IMR-90 (cell line): ENCODE data around the gene CES4A. TPM values are rescaled to one million over a fixed set of nuclear protein-coding genes. Genes with fewer than 3 reads are reported as not detected.

Source experiments
- ATAC-seq: fragments of 200-7000 bp; cut with Tn5 transposase; 2 replicates; pipeline ENCODE4 v1.9.1; 2020; ENCODE audit warnings: low read depth, mild to moderate bottlenecking, moderate library complexity
- BruUV-seq: library from RNA; stranded (reverse); fragments of 400-500 nt; replicated peaks from 2 replicates; lab custom pipeline; 2021; lab: Mats Ljungman, UMichigan
- CTCF ChIA-PET: fragments of 300-600 bp; formaldehyde crosslinking; extraction: SDS; loops from one replicate; lab custom pipeline; 2021; ENCODE audit warnings: antibody characterized with exemption; lab: Yijun Ruan, JAX
- POLR2A ChIA-PET: fragments of 300-600 bp; sonication (Branson Sonifier 250); formaldehyde crosslinking; loops from one replicate; lab custom pipeline; 2022; ENCODE audit warnings: antibody characterized with exemption; ENCODE audit not compliant: unreplicated experiment; lab: Charles Lee
- DNase-seq: peaks from one replicate; pipeline ENCODE4 v3.0.0; 2013
- H2AFZ ChIP-seq: replicated peaks from 2 replicates; pipeline ENCODE3; 2013; ENCODE audit warnings: low read length, mild to moderate bottlenecking; ENCODE audit not compliant: poor library complexity
- H2AK5ac ChIP-seq: 2 replicates; pipeline ENCODE4 v1.6.1; 2013; ENCODE audit warnings: low read depth, low read length, inconsistent platforms
- H2AK9ac ChIP-seq: replicated peaks from 2 replicates; pipeline ENCODE3; 2013; ENCODE audit warnings: mild to moderate bottlenecking, low read depth, low read length, moderate library complexity; ENCODE audit not compliant: poor library complexity
- H2BK120ac ChIP-seq: 2 replicates; pipeline ENCODE4 v1.6.1; 2013; ENCODE audit warnings: low read depth, low read length, inconsistent platforms
- H2BK15ac ChIP-seq: 3 replicates; pipeline ENCODE4 v1.6.1; 2013; ENCODE audit warnings: low read depth, low read length, inconsistent platforms
- H2BK20ac ChIP-seq: 2 replicates; pipeline ENCODE4 v1.6.1; 2013; ENCODE audit warnings: low read depth, mild to moderate bottlenecking, inconsistent platforms, low read length, moderate library complexity
- H2BK5ac ChIP-seq: 2 replicates; pipeline ENCODE4 v1.6.1; 2013; ENCODE audit warnings: mild to moderate bottlenecking, low read depth, low read length, inconsistent platforms; ENCODE audit not compliant: poor library complexity, severe bottlenecking
- H3K14ac ChIP-seq: replicated peaks from 2 replicates; pipeline ENCODE4 v1.6.1; 2013; ENCODE audit warnings: low read depth, low read length, inconsistent platforms
- H3K18ac ChIP-seq: 2 replicates; pipeline ENCODE4 v1.6.1; 2013; ENCODE audit warnings: low read depth, low read length, control low read depth
- H3K23ac ChIP-seq: 2 replicates; pipeline ENCODE4 v1.6.1; 2013; ENCODE audit warnings: low read depth, low read length, inconsistent platforms
- H3K27ac ChIP-seq: 2 replicates; pipeline ENCODE4 v1.5.1; 2013; ENCODE audit warnings: mild to moderate bottlenecking, control low read depth, low read length; ENCODE audit not compliant: insufficient read depth
- H3K27me3 ChIP-seq: 2 replicates; pipeline ENCODE4 v1.6.1; 2013; ENCODE audit warnings: low read length; ENCODE audit not compliant: control insufficient read depth, insufficient read depth
- H3K36me3 ChIP-seq: 2 replicates; pipeline ENCODE4 v1.6.1; 2013; ENCODE audit warnings: low read length, mixed read lengths; ENCODE audit not compliant: control insufficient read depth, insufficient read depth
- H3K4ac ChIP-seq: 2 replicates; pipeline ENCODE4 v1.6.1; 2013; ENCODE audit warnings: low read depth, low read length, inconsistent platforms
- H3K4me1 ChIP-seq: 2 replicates; pipeline ENCODE4 v1.6.1; 2013; ENCODE audit warnings: low read length, mixed read lengths; ENCODE audit not compliant: control insufficient read depth, insufficient read depth
- H3K4me2 ChIP-seq: 2 replicates; pipeline ENCODE4 v1.6.1; 2013; ENCODE audit warnings: low read depth, mild to moderate bottlenecking, control low read depth, low read length, moderate library complexity
- H3K4me3 ChIP-seq: 2 replicates; pipeline ENCODE4 v1.5.1; 2013; ENCODE audit warnings: low read depth, mild to moderate bottlenecking, control low read depth, low read length, moderate library complexity; ENCODE audit not compliant: insufficient read depth
- H3K56ac ChIP-seq: 2 replicates; pipeline ENCODE4 v1.6.1; 2013; ENCODE audit warnings: low read length, inconsistent platforms; ENCODE audit not compliant: insufficient read depth; ENCODE audit errors: extremely low read depth
- H3K79me1 ChIP-seq, 2 experiments: 2 replicates each; pipeline ENCODE4 v1.6.1; 2013; ENCODE audit warnings: low read length in 2 of 2, inconsistent platforms in 1 of 2, low read depth in 1 of 2
- H3K9ac ChIP-seq: 2 replicates; pipeline ENCODE4 v1.6.1; 2013; ENCODE audit warnings: low read depth, low read length, control low read depth
- H3K9me1 ChIP-seq: 2 replicates; pipeline ENCODE4 v1.6.1; 2013; ENCODE audit warnings: low read length, inconsistent platforms; ENCODE audit not compliant: insufficient read depth
- H3K9me3 ChIP-seq: 2 replicates; pipeline ENCODE4 v1.6.1; 2013; ENCODE audit warnings: low read length; ENCODE audit not compliant: control insufficient read depth, insufficient read depth
- H4K20me1 ChIP-seq: 2 replicates; pipeline ENCODE4 v1.6.1; 2013; ENCODE audit warnings: low read length, inconsistent platforms; ENCODE audit not compliant: insufficient read depth
- H4K5ac ChIP-seq: 2 replicates; pipeline ENCODE4 v1.6.1; 2013; ENCODE audit warnings: mild to moderate bottlenecking, low read depth, low read length, control low read depth
- H4K8ac ChIP-seq, 2 experiments: 2 replicates each; pipeline ENCODE4 v1.6.1; 2013; ENCODE audit warnings: low read depth in 2 of 2, low read length in 2 of 2, control low read depth in 1 of 2, inconsistent platforms in 1 of 2
- H4K91ac ChIP-seq: 2 replicates; pipeline ENCODE4 v1.6.1; 2013; ENCODE audit warnings: low read depth, low read length, inconsistent platforms; ENCODE audit not compliant: insufficient read depth
- CHD1 ChIP-seq: IDR thresholded peaks from 2 replicates; pipeline ENCODE4 v1.6.1; 2012; ENCODE audit warnings: low read depth, low read length, improper control_type of control experiment
- CTCF ChIP-seq: conservative IDR thresholded peaks from 2 replicates; pipeline ENCODE4 v1.5.1; 2012; ENCODE audit warnings: mild to moderate bottlenecking, low read depth, low read length, improper control_type of control experiment
- FOS ChIP-seq: fragments of 150-350 bp; IDR thresholded peaks from 2 replicates; pipeline ENCODE4 v1.6.1; 2016; ENCODE audit warnings: low read depth, low read length
- MAFK ChIP-seq: IDR thresholded peaks from 2 replicates; pipeline ENCODE4 v1.6.1; 2012; ENCODE audit warnings: low read depth, low read length, improper control_type of control experiment
- MAZ ChIP-seq: IDR thresholded peaks from 2 replicates; pipeline ENCODE4 v1.6.1; 2012; ENCODE audit warnings: low read depth, mild to moderate bottlenecking, low read length, improper control_type of control experiment, moderate library complexity, borderline replicate concordance
- MXI1 ChIP-seq: IDR thresholded peaks from 2 replicates; pipeline ENCODE4 v1.6.1; 2012; ENCODE audit warnings: low read depth, mild to moderate bottlenecking, low read length, moderate library complexity, borderline replicate concordance
- POLR2A ChIP-seq: IDR thresholded peaks from 2 replicates; pipeline ENCODE4 v1.6.1; 2012; ENCODE audit warnings: mild to moderate bottlenecking, low read depth, low read length
- RAD21 ChIP-seq: IDR thresholded peaks from 2 replicates; pipeline ENCODE4 v1.6.1; 2012; ENCODE audit warnings: low read length, improper control_type of control experiment
- WGBS, 2 experiments: methylation state at CpG; one replicate each; pipeline versions ENCODE4 v1.1.5 to v1.1.7; 2013; ENCODE audit warnings: missing lambda C conversion rate in 2 of 2; ENCODE audit not compliant: insufficient read length in 1 of 2; ENCODE audit errors: extremely low coverage in 2 of 2; 5-methylcytosine and 5-hydroxymethylcytosine counted together
- dilution Hi-C: fragments of 300-500 bp; cut with HindIII; formaldehyde crosslinking; loops from one replicate; pipeline ENCODE4 v1.14.3; 2018; ENCODE audit warnings: low sequenced_read_pairs; ENCODE audit not compliant: unreplicated experiment
- in situ Hi-C: fragments of 300-500 bp; cut with MboI; formaldehyde crosslinking; loops from 3 replicates; pipeline ENCODE4 v1.14.3; 2019; ENCODE audit warnings: low sequenced_read_pairs, inconsistent platforms, mixed read lengths
- intact Hi-C: fragments of 100-400 bp; cut with micrococcal nuclease; formaldehyde crosslinking; loops from 2 replicates; pipeline ENCODE4 v1.10.0; 2022
- polyA plus RNA-seq, 3 experiments: library from polyadenylated mRNA; depleted of rRNA; stranded (reverse); fragments of >200 nt; gene quantifications; 2 replicates each; pipeline ENCODE4 v1.2.3, GENCODE V29; 2012; ENCODE audit warnings: low replicate concordance in 1 of 3
- total RNA-seq: library from RNA; depleted of rRNA; stranded (reverse); fragments of >200 nt; gene quantifications from 2 replicates; pipeline ENCODE4 v1.2.3, GENCODE V29; 2012

The CES4A gene
- total and polyA plus RNA-seq, 2 of the 4 experiments (the other 2 are of a cell fraction) = 0.72 to 4.7 TPM

GRCh38 chr16:67029254-67030096, 41.1 kb downstream of the CES4A start:
- Histone ChIP-seq H3K27me3 (no peaks in the 10 kb centered on the region), H3K9ac (peak overlapping the region; percentile 88), H4K8ac (peak overlapping the region in 1 of 2 experiments; percentile 49; a peak in 1 of 4 replicates), H2BK20ac (no peak overlapping the region), H2AK9ac (peak overlapping the region; percentile 75), H3K4me1 (peaks cover 6% of the 10 kb centered on the region), H3K9me1 (peaks cover 6% of the 10 kb centered on the region; the same call in 1 of the 2 replicates), H3K4me3 (peak overlapping the region; percentile 85), H2AK5ac (0 out of 2 replicates have a peak overlapping the region, but pooled peaks have one; percentile 20), H3K23ac (peak overlapping the region; percentile 43), H3K56ac (0 out of 2 replicates have a peak overlapping the region, but pooled peaks have one; percentile 39), H2BK5ac (peak overlapping the region; percentile 91), H3K79me1 (peaks cover 5 to 22% of the 10 kb centered on the region in 2 experiments; a peak in 3 of 4 replicates), H4K5ac (no peak overlapping the region; the same call in 1 of the 2 replicates), H2BK120ac (no peak overlapping the region; the same call in 1 of the 2 replicates), H3K9me3 (no peaks in the 10 kb centered on the region), H3K27ac (peak overlapping the region; percentile 92), H3K18ac (no peak overlapping the region), H3K4ac (peak overlapping the region; percentile 64), H2BK15ac (no peak overlapping the region), H4K91ac (peak overlapping the region; percentile 55; the same call in 1 of the 2 replicates), H3K4me2 (peak overlapping the region; percentile 94), H3K36me3 (peaks cover 6% of the 10 kb centered on the region), H2AFZ (peak overlapping the region; percentile 93), H4K20me1 (peaks cover 28% of the 10 kb centered on the region), H3K14ac (peak overlapping the region; percentile 59)
- in situ Hi-C loops (no loop called here), intact Hi-C loops (loop anchor here (5.0 kb wide), 1 partner anchor 63 kb away; no protein-coding TSS in a partner anchor), dilution Hi-C loops (no loop called here)
- peak; percentile 52 for DNase-seq
- ChIA-PET POLR2A (no interaction called here), CTCF (interaction anchor here (1.9 kb wide), 1 partner anchor 11 kb away, joined by 9 read pairs; no protein-coding TSS in a partner anchor)
- ATAC-seq = peak; percentile 62
- TF ChIP-seq POLR2A = peak; percentile 63
- 0 out of 2 replicates have a peak, but pooled peaks have one; percentile 5 for TF ChIP-seq MXI1
- no peak for TF ChIP-seq CTCF
- no peak for TF ChIP-seq MAZ
- no peak for TF ChIP-seq MAFK
- no peak for TF ChIP-seq RAD21
- no peak; the same call in 1 of the 2 replicates for TF ChIP-seq CHD1
- no peak for TF ChIP-seq FOS
- 1% methylated on average over 66 of the region's 123 CpGs; no CpG with 5 or more reads in 1 of the 2 experiments for WGBS, 2 experiments
- no TSS peak for BruUV-seq
